SK-N-SH (cell line): Measurements from ENCODE around the gene SLC4A2. TPM values are rescaled to one million over a fixed set of nuclear protein-coding genes. Genes with fewer than 3 reads are reported as not detected.
"Not testable (repeated sequence)": the region's sequence is repeated elsewhere in the genome, so short reads cannot be mapped to it uniquely, and the experiment has no call there.

ENCODE experiments used
- CTCF ChIA-PET: fragments of 300-600, 350-600 bp; formaldehyde crosslinking; extraction: SDS; loops from one replicate; lab custom pipeline; 2021; lab: Yijun Ruan, JAX
- POLR2A ChIA-PET: fragments of 350-600 bp; sonication (Branson Sonifier 250); formaldehyde crosslinking; extraction: SDS; loops from one replicate; lab custom pipeline; 2020; ENCODE audit warnings: antibody characterized with exemption, inconsistent platforms; lab: Yijun Ruan, JAX
- DNase-seq: peaks from one replicate; pipeline ENCODE4 v3.0.0; 2012
- H2AFZ ChIP-seq: fragments of 200-600 bp; sonication (generic); 2 replicates; pipeline ENCODE4 v1.8.1; 2016; ENCODE audit warnings: antibody characterized with exemption, mild to moderate bottlenecking, low read depth
- H3F3A ChIP-seq: fragments of 200-600 bp; sonication (generic); replicated peaks from 2 replicates; pipeline ENCODE3; 2016; ENCODE audit warnings: antibody characterized with exemption, mild to moderate bottlenecking; ENCODE audit not compliant: insufficient read depth
- H3K27ac ChIP-seq, 2 experiments: fragments of 200-500 bp in 1 of 2; fragments of 200-600 bp in 1 of 2; sonication (Bioruptor generic) in 1 of 2; sonication (generic), shearing (Covaris generic) in 1 of 2; 2 replicates each; pipeline versions ENCODE4 v1.5.1 to v1.6.1; 2014 to 2016; ENCODE audit warnings: low read depth in 2 of 2, inconsistent platforms in 1 of 2, low read length in 1 of 2, mild to moderate bottlenecking in 1 of 2, mixed read lengths in 1 of 2
- H3K27me3 ChIP-seq: fragments of 200-600 bp; sonication (generic), shearing (Covaris generic); 2 replicates; pipeline ENCODE4 v1.6.1; 2016; ENCODE audit warnings: mixed run types; ENCODE audit not compliant: insufficient read depth
- H3K36me3 ChIP-seq, 2 experiments: fragments of 200-500 bp in 1 of 2; fragments of 200-600 bp in 1 of 2; sonication (Bioruptor generic) in 1 of 2; sonication (generic) in 1 of 2; replicated peaks in 1 of 2; 2 replicates each; pipeline versions ENCODE3 to v1.5.1; 2014 to 2016; ENCODE audit warnings: low read length in 1 of 2, mild to moderate bottlenecking in 1 of 2; ENCODE audit not compliant: insufficient read depth in 2 of 2, control insufficient read depth in 1 of 2
- H3K4me1 ChIP-seq, 2 experiments: fragments of 200-500 bp in 1 of 2; fragments of 200-600 bp in 1 of 2; sonication (Bioruptor generic) in 1 of 2; sonication (generic), shearing (Covaris generic) in 1 of 2; 2 replicates each; pipeline versions ENCODE4 v1.5.1 to v1.6.1; 2014 to 2016; ENCODE audit warnings: low read depth in 1 of 2, low read length in 1 of 2, mixed run types in 1 of 2; ENCODE audit not compliant: insufficient read depth in 2 of 2, control insufficient read depth in 1 of 2
- H3K4me2 ChIP-seq: fragments of 200-600 bp; sonication (generic), shearing (Covaris generic); 2 replicates; pipeline ENCODE4 v1.6.1; 2017; ENCODE audit warnings: mixed run types
- H3K4me3 ChIP-seq, 2 experiments: fragments of 200-500 bp in 1 of 2; fragments of 200-600 bp in 1 of 2; sonication (Bioruptor generic) in 1 of 2; sonication (generic), shearing (Covaris generic) in 1 of 2; 2 replicates each; pipeline versions ENCODE4 v1.5.1 to v1.8.1; 2014 to 2016; ENCODE audit warnings: low read depth in 2 of 2, inconsistent platforms in 1 of 2, low read length in 1 of 2, mild to moderate bottlenecking in 1 of 2, mixed read lengths in 1 of 2, moderate library complexity in 1 of 2
- H3K79me2 ChIP-seq: fragments of 200-600 bp; sonication (generic); 2 replicates; pipeline ENCODE4 v1.8.1; 2017; ENCODE audit warnings: mild to moderate bottlenecking; ENCODE audit not compliant: insufficient read depth
- H3K9ac ChIP-seq: fragments of 200-600 bp; sonication (generic); 2 replicates; pipeline ENCODE4 v1.6.1; 2017; ENCODE audit warnings: mixed run types
- H3K9me2 ChIP-seq: fragments of 200-600 bp; sonication (generic); 2 replicates; pipeline ENCODE4 v1.6.1; 2017; ENCODE audit warnings: mixed run types
- H3K9me3 ChIP-seq: fragments of 200-600 bp; sonication (generic); 2 replicates; pipeline ENCODE4 v1.6.1; 2017; ENCODE audit warnings: mixed run types, mild to moderate bottlenecking, moderate library complexity
- H4K20me1 ChIP-seq: fragments of 200-600 bp; sonication (generic); 2 replicates; pipeline ENCODE4 v1.6.1; 2017; ENCODE audit warnings: mild to moderate bottlenecking, mixed run types; ENCODE audit not compliant: insufficient read depth
- CHD2 ChIP-seq: fragments of 150-350 bp; IDR thresholded peaks from 2 replicates; pipeline ENCODE4 v1.6.1; 2018; ENCODE audit warnings: low read length; ENCODE audit not compliant: partially characterized antibody
- EP300 ChIP-seq, 2 experiments: IDR thresholded peaks; 2 replicates each; pipeline versions ENCODE4 v1.4.0 to v1.6.1; 2012; ENCODE audit warnings: borderline replicate concordance in 1 of 2, low read depth in 1 of 2, low read length in 1 of 2
- FOSL2 ChIP-seq: IDR thresholded peaks from 2 replicates; pipeline ENCODE4 v1.4.0; 2012; ENCODE audit warnings: low read depth, mild to moderate bottlenecking, moderate library complexity, borderline replicate concordance
- NRF1 ChIP-seq: IDR thresholded peaks from 2 replicates; pipeline ENCODE4 v1.6.1; 2012; ENCODE audit warnings: low read depth, mild to moderate bottlenecking, low read length
- PBX3 ChIP-seq: IDR thresholded peaks from 2 replicates; pipeline ENCODE4; 2012
- POLR2AphosphoS5 ChIP-seq: IDR thresholded peaks from 2 replicates; pipeline ENCODE4 v1.6.1; 2012; ENCODE audit warnings: low read depth, low read length
- RFX5 ChIP-seq: IDR thresholded peaks from 2 replicates; pipeline ENCODE4 v1.6.1; 2012; ENCODE audit warnings: mild to moderate bottlenecking, improper control_type of control experiment, low read length
- SIN3A ChIP-seq: IDR thresholded peaks from 2 replicates; pipeline ENCODE4 v1.6.1; 2012; ENCODE audit warnings: low read depth, mild to moderate bottlenecking, low read length, moderate library complexity, borderline replicate concordance
- TAF1 ChIP-seq: IDR thresholded peaks from 2 replicates; pipeline ENCODE4 v1.6.1; 2012; ENCODE audit warnings: low read depth, mild to moderate bottlenecking, low read length, moderate library complexity, borderline replicate concordance
- TEAD4 ChIP-seq: IDR thresholded peaks from 2 replicates; pipeline ENCODE4 v1.4.0; 2012; ENCODE audit warnings: mild to moderate bottlenecking, borderline replicate concordance; ENCODE audit not compliant: insufficient read depth
- WGBS: methylation state at CpG from one replicate; pipeline ENCODE4 v1.1.6; 2017; ENCODE audit warnings: low lambda C conversion rate; 5-methylcytosine and 5-hydroxymethylcytosine counted together
- polyA plus RNA-seq, 3 experiments: library from polyadenylated mRNA; depleted of rRNA; stranded (reverse); fragments of >200 nt; gene quantifications; 2 replicates each; pipeline ENCODE4 v1.2.3, GENCODE V29; 2012

Gene SLC4A2
- polyA plus RNA-seq, 1 of the 3 experiments (the other 2 are of a cell fraction), result 167 TPM

- 95% methylated on average over 23 of the region's 30 CpGs for WGBS
- H3K36me3 ChIP-seq, result peaks cover 12 to 31% of the 10 kb centered on the region in 2 experiments
- H3K9ac ChIP-seq, result no peak overlapping the region
- H3K4me3 ChIP-seq, result no peak overlapping the region
- POLR2A ChIA-PET, result interaction anchor here (1.5 to 2.6 kb wide), 2 partner anchors 12 to 18 kb away, joined by 3 to 12 read pairs; partner anchors contain the start of genes ABCB8 and SLC4A2
- peaks cover 25% of the 10 kb centered on the region for H3F3A ChIP-seq
- H2AFZ ChIP-seq, result no peak overlapping the region
- H3K9me3 ChIP-seq, result no peaks in the 10 kb centered on the region
- H3K9me2 ChIP-seq, result no peaks in the 10 kb centered on the region
- TF ChIP-seq NRF1 (no peak), EP300 (IDR thresholded peaks at IDR 0.05; ENCODE audit: borderline replicate concordance in 1 of 2, low read depth in 1 of 2, low read length in 1 of 2) (no peak), POLR2AphosphoS5 (no peak), RFX5 (no peak), SIN3A (no peak), TAF1 (no peak), PBX3 (no peak), CHD2 (no peak), FOSL2 (no peak), TEAD4 (no peak)
- H3K27ac ChIP-seq, result peak overlapping the region; percentile 98
- no peaks in the 10 kb centered on the region for H3K27me3 ChIP-seq
- no peak for DNase-seq
- no peaks in the 10 kb centered on the region for H4K20me1 ChIP-seq
- no peaks in the 10 kb centered on the region; the same call in 1 of the 2 replicates for H3K79me2 ChIP-seq
- no peak overlapping the region for H3K4me2 ChIP-seq
- CTCF ChIA-PET, result interaction anchor here (1.0 to 4.0 kb wide), 6 partner anchors 13 to 142 kb away, joined by 3 to 24 read pairs (median 4); partner anchors contain the start of gene CDK5
- H3K4me1 ChIP-seq, result peaks cover 30 to 35% of the 10 kb centered on the region in 2 experiments
Observed at GRCh38 chr7:151040616-151041375, 18.6 kb upstream of the SLC4A2 start.

GRCh38 chr7:151043449-151043848 is 15.9 kb upstream of the SLC4A2 start:
- 88% methylated on average over 10 of the region's 10 CpGs for WGBS
- POLR2A ChIA-PET, DNase-seq, H3K9me2 ChIP-seq, H3K4me2 ChIP-seq, H2AFZ ChIP-seq, H3K9ac ChIP-seq, H4K20me1 ChIP-seq, H3K9me3 ChIP-seq, H3K27me3 ChIP-seq, H3K4me3 ChIP-seq, H3K27ac ChIP-seq, CTCF ChIA-PET, H3K79me2 ChIP-seq: not testable (repeated sequence)
- Histone ChIP-seq H3K36me3 (peaks cover 4 to 20% of the 10 kb centered on the region in 2 experiments), H3F3A (peaks cover 30% of the 10 kb centered on the region), H3K4me1 (peaks cover 35 to 59% of the 10 kb centered on the region in 2 experiments)
